PC-3 (cell line): ENCODE measurements around the gene POLR2E. TPM values are rescaled to one million over a fixed set of nuclear protein-coding genes. Genes with fewer than 3 reads are reported as not detected.

Experiments used
- ATAC-seq: fragments of 200-7000 bp; cut with Tn5 transposase; 2 replicates; pipeline ENCODE4 v1.9.1; 2020; ENCODE audit warnings: mild to moderate bottlenecking, moderate library complexity
- BruUV-seq: library from RNA; stranded (reverse); fragments of 400-500 nt; replicated peaks from 2 replicates; lab custom pipeline; 2021; lab: Mats Ljungman, UMichigan
- CTCF ChIA-PET: fragments of 300-600 bp; sonication (Branson Sonifier 250); formaldehyde crosslinking; loops from one replicate; lab custom pipeline; 2022; ENCODE audit warnings: antibody characterized with exemption; lab: Charles Lee
- POLR2A ChIA-PET: fragments of 300-600 bp; sonication (Branson Sonifier 250); formaldehyde crosslinking; loops from one replicate; lab custom pipeline; 2022; ENCODE audit warnings: antibody characterized with exemption; ENCODE audit not compliant: unreplicated experiment; lab: Charles Lee
- DNase-seq: peaks from one replicate; pipeline ENCODE4 v3.0.0-alpha.2; 2015
- H2AFZ ChIP-seq: fragments of 300-600 bp; sonication (generic); 2 replicates; pipeline ENCODE4 v1.6.0; 2016; ENCODE audit warnings: antibody characterized with exemption, low read length
- H3F3A ChIP-seq: fragments of 300-600 bp; sonication (generic); one replicate; pipeline ENCODE4 v1.6.0; 2017; ENCODE audit warnings: antibody characterized with exemption, low read length, control low read depth, mild to moderate bottlenecking; ENCODE audit not compliant: unreplicated experiment
- H3K27ac ChIP-seq: fragments of 300-600 bp; sonication (generic); 2 replicates; pipeline ENCODE4 v1.5.1; 2016; ENCODE audit warnings: mild to moderate bottlenecking, low read length
- H3K27me3 ChIP-seq: fragments of 300-600 bp; sonication (generic); 2 replicates; pipeline ENCODE4 v1.6.1; 2016; ENCODE audit warnings: low read length, mixed read lengths
- H3K36me3 ChIP-seq: fragments of 300-600 bp; sonication (generic); 2 replicates; pipeline ENCODE4 v1.6.1; 2016; ENCODE audit warnings: low read depth, mixed run types, low read length, mixed read lengths
- H3K4me1 ChIP-seq: fragments of 300-600 bp; sonication (generic); 2 replicates; pipeline ENCODE4 v1.5.1; 2016; ENCODE audit warnings: low read length; ENCODE audit not compliant: insufficient read depth
- H3K4me2 ChIP-seq: fragments of 300-600 bp; sonication (generic); 2 replicates; pipeline ENCODE4 v1.6.0; 2016; ENCODE audit warnings: low read length
- H3K4me3 ChIP-seq: fragments of 300-600 bp; sonication (generic); 2 replicates; pipeline ENCODE4 v1.5.1; 2016; ENCODE audit warnings: mild to moderate bottlenecking, low read length, mixed read lengths
- H3K79me2 ChIP-seq: fragments of 300-600 bp; sonication (generic); 2 replicates; pipeline ENCODE4 v1.6.1; 2017; ENCODE audit warnings: low read length, mixed read lengths
- H3K9ac ChIP-seq: fragments of 300-600 bp; sonication (generic); 2 replicates; pipeline ENCODE4 v1.6.0; 2016; ENCODE audit warnings: mild to moderate bottlenecking, low read length
- H3K9me2 ChIP-seq: fragments of 300-600 bp; sonication (generic); replicated peaks from 2 replicates; pipeline ENCODE4 v1.6.1; 2016; ENCODE audit warnings: mixed run types, low read length, mixed read lengths
- H3K9me3 ChIP-seq: fragments of 300-600 bp; sonication (generic); 2 replicates; pipeline ENCODE4 v1.6.1; 2016; ENCODE audit warnings: low read length, mixed read lengths
- H4K20me1 ChIP-seq: fragments of 300-600 bp; sonication (generic); 2 replicates; pipeline ENCODE4 v1.6.1; 2016; ENCODE audit warnings: low read length, mixed read lengths
- CTCF ChIP-seq: fragments of 300-600 bp; sonication (generic); conservative IDR thresholded peaks from 2 replicates; pipeline ENCODE4 v1.5.1; 2017; ENCODE audit warnings: antibody characterized with exemption, low read depth, mild to moderate bottlenecking, low read length
- EZH2 ChIP-seq: fragments of 300-600 bp; sonication (generic); IDR thresholded peaks from one replicate; pipeline ENCODE4 v1.6.1; 2017; ENCODE audit warnings: antibody characterized with exemption, mild to moderate bottlenecking, low read length; ENCODE audit not compliant: unreplicated experiment
- EZH2phosphoT487 ChIP-seq: fragments of 300-600 bp; sonication (generic); IDR thresholded peaks from 2 replicates; pipeline ENCODE4 v1.6.1; 2018; ENCODE audit warnings: mild to moderate bottlenecking, antibody characterized with exemption, low read length, borderline replicate concordance
- intact Hi-C: fragments of 100-400 bp; cut with micrococcal nuclease; formaldehyde crosslinking; loops from 2 replicates; pipeline ENCODE4 v1.9.0; 2023
- total RNA-seq: library from RNA; depleted of rRNA; stranded (reverse); fragments of >200 nt; gene quantifications from 2 replicates; pipeline ENCODE4 v1.2.3, GENCODE V29; 2014

POLR2E gene
- total RNA-seq, 1 experiment from 2014 or later, result 375 TPM

- no peaks in the 10 kb centered on the region for H3K27me3 ChIP-seq
- H3F3A ChIP-seq, result no peaks in the 10 kb centered on the region
- no peaks in the 10 kb centered on the region for H3K9me3 ChIP-seq
- intact Hi-C loops, result no loop called here
- TSS peak; percentile 9 for BruUV-seq
- H3K4me2 ChIP-seq, result peak overlapping the region; percentile 95; the same call in 1 of the 2 replicates
- H3K4me1 ChIP-seq, result peaks cover 16% of the 10 kb centered on the region; the same call in 1 of the 2 replicates
- TF ChIP-seq CTCF, result no peak
- no peak for TF ChIP-seq EZH2phosphoT487
- no peak for TF ChIP-seq EZH2
- ChIA-PET CTCF (no interaction called here), POLR2A (interaction anchor here (0.5 to 0.6 kb wide), 2 partner anchors 18 to 167 kb away, joined by 6 to 9 read pairs; no protein-coding TSS in a partner anchor)
- DNase-seq, result no peak
- H3K4me3 ChIP-seq, result peak overlapping the region; percentile 77; the same call in 1 of the 2 replicates
- H4K20me1 ChIP-seq, result no peaks in the 10 kb centered on the region
- no peaks in the 10 kb centered on the region for H3K79me2 ChIP-seq
- H3K9ac ChIP-seq, result 0 out of 2 replicates have a peak overlapping the region, but pooled peaks have one; percentile 25
- no peaks in the 10 kb centered on the region for H3K36me3 ChIP-seq
- H3K27ac ChIP-seq, result peak overlapping the region; percentile 16; the same call in 1 of the 2 replicates
- no peak overlapping the region for H2AFZ ChIP-seq
- no peaks in the 10 kb centered on the region for H3K9me2 ChIP-seq
- no peak for ATAC-seq
These were observed 52.3 kb downstream of the POLR2E start for GRCh38 chr19:1042689-1043511.

GRCh38 chr19:1041835-1042685, 53.1 kb downstream of the POLR2E start:
- peak overlapping the region; percentile 95 for H3K4me2 ChIP-seq
- DNase-seq (peak; percentile 70), ATAC-seq (peak; percentile 18)
- peak overlapping the region; percentile 16; the same call in 1 of the 2 replicates for H3K27ac ChIP-seq
- 0 out of 2 replicates have a peak overlapping the region, but pooled peaks have one; percentile 25 for H3K9ac ChIP-seq
- H3K79me2 ChIP-seq, result no peaks in the 10 kb centered on the region
- H3K27me3 ChIP-seq, result no peaks in the 10 kb centered on the region
- H3K9me2 ChIP-seq, result no peaks in the 10 kb centered on the region
- H3K36me3 ChIP-seq, result no peaks in the 10 kb centered on the region
- H3K9me3 ChIP-seq, result no peaks in the 10 kb centered on the region
- CTCF ChIA-PET, result no interaction called here
- BruUV-seq, result no TSS peak
- H3K4me3 ChIP-seq, result peak overlapping the region; percentile 77
- H3F3A ChIP-seq, result no peaks in the 10 kb centered on the region
- peak overlapping the region; percentile 73 for H2AFZ ChIP-seq
- TF ChIP-seq CTCF, result no peak
- H4K20me1 ChIP-seq, result no peaks in the 10 kb centered on the region
- intact Hi-C loops, result no loop called here
- POLR2A ChIA-PET, result no interaction called here
- H3K4me1 ChIP-seq, result peaks cover 16% of the 10 kb centered on the region; the same call in 1 of the 2 replicates
